Adipose tissue (tissue), 3 donors: ENCODE data around the gene TAGLN. TPM values are rescaled to one million over a fixed set of nuclear protein-coding genes. Genes with fewer than 3 reads are reported as not detected.

ENCODE experiments used
- H3K27ac ChIP-seq: one replicate; pipeline ENCODE4 v1.5.1; 2013; ENCODE audit warnings: low read depth, low read length
- WGBS, 3 donors: extraction: QIAGEN DNeasy Blood & Tissue Kit; methylation state at CpG; one replicate each; pipeline ENCODE4 v1.1.7; 2013; 5-methylcytosine and 5-hydroxymethylcytosine counted together
- polyA plus RNA-seq, 3 donors: library from polyadenylated mRNA; stranded (reverse); fragments of 200-250 nt; gene quantifications; one replicate each; pipeline ENCODE4 v1.2.3, GENCODE V29; 2013
- donor health status: healthy with polysubstance abuse.
- donor health status: Bipolar disorder and iron deficiency.
- donor health status: healthy.

Gene TAGLN
- polyA plus RNA-seq, 3 donors: 106 to 1,292 (median 1,213) TPM

- WGBS, 3 donors: 48 to 54% (median 52%) methylated on average over 7 of the region's 7 CpGs
- H3K27ac ChIP-seq: peak overlapping the region; percentile 45
These were observed 22.8 kb downstream of the TAGLN start for GRCh38 chr11:117221775-117222517.

DNA sequence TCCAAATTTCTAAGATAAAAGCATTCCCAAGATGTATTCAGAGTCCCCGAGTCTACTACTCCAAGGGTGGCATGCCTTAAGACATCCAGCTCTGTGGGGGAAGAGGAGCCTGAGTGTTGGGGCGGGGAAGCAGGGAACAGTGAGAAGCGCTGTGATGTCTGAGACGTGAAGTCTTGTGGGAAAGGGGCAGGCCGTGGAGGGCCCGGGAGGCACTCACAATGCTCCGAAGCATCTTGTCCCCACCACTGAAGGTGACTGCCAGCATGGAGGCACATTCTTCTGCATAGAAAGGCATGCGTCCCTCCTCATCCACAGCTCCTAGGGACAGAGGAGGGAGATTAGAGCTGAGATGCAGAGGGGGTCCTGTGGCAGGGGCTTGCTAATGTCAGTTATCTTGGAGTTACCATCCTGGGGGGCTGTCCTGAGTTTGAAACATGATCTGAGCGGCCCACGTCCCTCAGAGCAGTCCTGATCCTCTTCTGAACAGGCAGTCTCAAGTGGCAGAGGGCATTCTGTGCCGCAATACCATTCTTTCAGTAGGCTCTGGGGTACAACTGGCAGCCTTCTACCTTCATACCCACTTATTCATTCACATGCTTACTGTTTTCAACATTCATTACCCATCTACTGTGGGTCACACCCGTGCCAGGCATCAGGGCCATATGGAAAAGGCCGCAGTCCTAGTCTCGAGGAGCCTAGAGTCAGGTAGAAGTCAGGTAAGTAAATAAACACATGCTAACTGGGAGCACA, 24.0 kb downstream of the TAGLN start:
- WGBS, 3 donors: 94 to 97% (median 94%) methylated on average over 14 of the region's 14 CpGs
- H3K27ac ChIP-seq: no peak overlapping the region

- WGBS, 3 donors: 78 to 83% (median 83%) methylated on average over 17 of the region's 17 CpGs
- H3K27ac ChIP-seq: no peak overlapping the region
These were observed 24.8 kb downstream of the TAGLN start for GRCh38 chr11:117223741-117224689.

- no peak overlapping the region for H3K27ac ChIP-seq
These were observed 26.5 kb downstream of the TAGLN start for GRCh38 chr11:117225553-117226170.

DNA sequence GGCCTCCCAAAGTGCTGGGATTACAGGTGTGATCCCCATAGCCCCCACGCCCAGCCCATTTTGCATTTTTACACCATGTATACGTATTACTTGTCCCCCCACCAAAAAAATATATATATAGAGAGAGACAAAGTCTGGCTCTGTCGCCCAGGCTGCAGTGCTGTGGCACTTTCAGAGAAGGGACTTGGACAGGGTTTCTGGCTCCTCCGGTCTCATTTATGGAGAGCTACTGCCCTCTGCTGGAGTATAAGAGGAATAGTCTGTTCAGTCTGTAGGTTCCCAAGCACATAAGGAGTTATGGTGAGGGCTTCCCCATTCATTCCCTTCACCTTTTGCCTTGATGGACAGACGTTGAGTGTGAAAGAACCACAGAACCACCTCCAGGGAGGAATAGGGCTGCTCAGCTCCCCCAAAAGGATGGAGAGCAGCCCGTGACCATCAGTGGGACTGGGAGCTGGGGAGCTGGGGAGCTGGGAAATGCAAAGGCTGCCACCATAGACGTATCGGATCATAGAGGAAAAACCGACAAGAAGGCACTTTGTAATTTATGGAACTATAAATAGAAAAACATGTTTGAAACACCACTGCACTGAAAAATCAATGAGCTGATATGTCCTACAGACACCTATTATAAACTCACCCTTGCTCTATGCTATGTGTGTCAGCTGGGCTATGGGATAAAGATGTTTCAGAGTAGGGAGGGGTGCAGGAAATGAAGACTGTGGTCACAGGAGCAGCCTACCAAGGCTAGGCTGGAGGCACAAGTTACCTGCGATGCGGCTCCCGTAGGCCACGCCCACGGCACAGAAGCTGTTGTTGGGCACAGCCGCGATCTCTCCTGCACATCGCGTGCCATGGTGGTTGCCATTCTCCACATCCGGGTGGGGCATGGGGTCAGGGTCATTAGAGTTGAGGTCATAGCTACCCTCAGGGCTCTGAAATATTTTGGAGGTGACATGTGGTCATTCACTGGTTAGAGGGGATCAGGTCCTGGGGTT, 27.5 kb downstream of the TAGLN start:
- 62 to 70% (median 66%) methylated on average over 19 of the region's 19 CpGs for WGBS, 3 donors
- H3K27ac ChIP-seq: no peak overlapping the region

More at GRCh38 chr11:117225553-117226170, 26.5 kb downstream of the TAGLN start:
- WGBS, 3 donors: 92 to 94% (median 93%) methylated on average over 9 of the region's 9 CpGs

- no peak overlapping the region for H3K27ac ChIP-seq
- 93 to 94% (median 93%) methylated on average over 11 of the region's 11 CpGs for WGBS, 3 donors
These were observed 28.9 kb downstream of the TAGLN start for GRCh38 chr11:117228091-117228490.

GRCh38 chr11:117229411-117229810, 30.2 kb downstream of the TAGLN start:
- H3K27ac ChIP-seq: no peak overlapping the region
- WGBS, 3 donors: 94 to 96% (median 94%) methylated on average over 11 to 12 of the region's 12 CpGs

GRCh38 chr11:117229931-117230285, 30.7 kb downstream of the TAGLN start:
- H3K27ac ChIP-seq: no peak overlapping the region
- 79 to 89% (median 88%) methylated on average over 5 of the region's 5 CpGs for WGBS, 3 donors

DNA sequence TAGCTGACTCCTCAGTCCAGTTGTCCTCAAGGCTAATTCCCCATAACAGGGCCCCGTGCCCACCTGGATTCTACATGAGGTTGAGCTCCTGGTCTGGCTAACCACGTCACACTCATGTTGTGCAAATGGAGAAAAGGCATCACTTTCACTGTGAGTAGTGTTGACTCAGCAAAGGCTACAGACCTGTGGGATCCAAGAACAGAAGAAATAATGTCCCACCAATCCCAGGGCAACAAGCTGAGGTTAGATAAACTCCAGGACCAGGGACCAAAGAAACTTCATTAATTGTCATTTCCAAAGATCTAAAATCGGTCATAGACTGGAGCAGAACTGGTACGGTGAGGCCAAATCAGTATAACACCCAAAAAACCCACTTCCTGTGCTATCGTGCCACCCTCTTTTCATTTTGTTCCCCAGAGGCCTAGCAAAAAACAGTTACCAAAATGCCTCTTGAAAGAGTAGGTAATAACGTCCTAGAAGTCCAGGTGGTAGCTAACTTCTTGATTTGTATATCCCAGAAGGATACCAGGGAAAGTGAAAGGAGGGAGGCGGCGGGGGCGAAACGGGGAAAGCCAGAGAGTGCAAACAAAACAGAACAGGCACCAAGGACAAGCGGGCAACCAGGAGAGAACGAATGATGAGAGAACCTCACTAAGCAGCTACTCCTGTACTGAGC, 31.3 kb downstream of the TAGLN start:
- no peak overlapping the region for H3K27ac ChIP-seq
- 38 to 71% (median 70%) methylated on average over 12 of the region's 12 CpGs for WGBS, 3 donors

GRCh38 chr11:117230999-117231841, 32.0 kb downstream of the TAGLN start:
- WGBS, 3 donors: 5 to 10% (median 9%) methylated on average over 14 of the region's 14 CpGs
- no peak overlapping the region for H3K27ac ChIP-seq

DNA sequence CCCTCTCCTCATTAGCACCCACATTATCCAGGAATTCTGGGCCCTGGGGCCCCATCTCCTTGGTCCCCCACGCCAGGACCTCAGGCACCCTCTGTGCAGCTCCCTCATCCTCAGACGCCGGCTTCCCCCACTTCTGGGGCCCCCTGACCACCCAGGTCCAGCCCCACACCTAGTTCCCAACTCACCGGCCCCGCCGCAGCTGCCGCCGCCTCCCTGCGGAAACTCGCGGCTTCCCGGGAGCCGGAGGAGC, 32.6 kb downstream of the TAGLN start, which contains the start of gene PCSK7:
Gene PCSK7, minus strand, starts transcription at position 232 of the 250 bp plus-strand sequence. CDS start 2,229 bp downstream, outside the sequence.
- 0 to 1% (median 0%) methylated on average over 13 of the region's 13 CpGs for WGBS, 3 donors
- peak within 1 kb of the TSS; percentile 77 for H3K27ac ChIP-seq

DNA sequence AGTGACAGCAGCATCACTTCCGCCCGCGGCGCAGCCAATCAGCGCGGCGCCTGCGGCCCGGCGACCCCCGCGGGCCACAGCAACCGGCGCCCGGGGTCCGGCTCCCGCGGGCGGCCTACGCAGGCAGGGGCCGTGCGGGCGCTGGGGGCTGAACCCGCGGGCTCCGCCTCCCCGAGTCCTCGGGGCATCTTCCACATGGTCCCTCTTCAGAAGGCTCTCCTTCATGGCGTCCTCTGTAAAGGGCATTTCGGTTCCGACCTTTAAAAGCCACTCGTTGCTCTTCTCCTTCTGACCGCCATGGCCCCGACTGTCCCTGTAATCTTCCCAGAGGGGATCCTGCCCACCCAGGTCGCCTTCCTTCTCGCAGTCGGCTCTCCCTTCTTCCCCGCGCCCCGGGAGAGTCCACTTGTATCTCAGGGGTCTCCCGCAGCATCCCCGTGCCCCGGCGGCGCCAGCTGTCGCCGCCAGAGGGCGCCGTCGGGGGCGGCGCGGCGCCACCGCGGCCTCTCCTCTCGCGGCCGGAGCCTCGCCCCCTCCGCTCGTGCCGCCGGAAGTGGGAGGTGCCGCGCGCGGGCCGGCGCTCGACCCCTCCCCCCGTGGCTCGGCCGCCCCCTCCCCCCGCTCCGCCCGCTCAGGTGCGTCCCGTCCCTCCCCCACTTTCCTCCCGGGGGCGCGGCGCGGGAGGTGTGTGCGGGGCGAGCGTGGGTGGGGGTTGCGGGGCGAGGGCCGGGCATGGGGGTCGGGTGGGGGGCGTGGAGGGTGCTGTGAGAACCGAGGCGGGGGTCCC, 33.1 kb downstream of the TAGLN start, which contains the start of gene RNF214:
Gene RNF214, plus strand, starts transcription at position 580 of the 787 bp plus-strand sequence. CDS start 1,602 bp downstream, outside the sequence.
- peak within 1 kb of the TSS; percentile 77 for H3K27ac ChIP-seq
- WGBS, 3 donors: 0% methylated on average over 61 to 92 of the region's 94 CpGs

DNA sequence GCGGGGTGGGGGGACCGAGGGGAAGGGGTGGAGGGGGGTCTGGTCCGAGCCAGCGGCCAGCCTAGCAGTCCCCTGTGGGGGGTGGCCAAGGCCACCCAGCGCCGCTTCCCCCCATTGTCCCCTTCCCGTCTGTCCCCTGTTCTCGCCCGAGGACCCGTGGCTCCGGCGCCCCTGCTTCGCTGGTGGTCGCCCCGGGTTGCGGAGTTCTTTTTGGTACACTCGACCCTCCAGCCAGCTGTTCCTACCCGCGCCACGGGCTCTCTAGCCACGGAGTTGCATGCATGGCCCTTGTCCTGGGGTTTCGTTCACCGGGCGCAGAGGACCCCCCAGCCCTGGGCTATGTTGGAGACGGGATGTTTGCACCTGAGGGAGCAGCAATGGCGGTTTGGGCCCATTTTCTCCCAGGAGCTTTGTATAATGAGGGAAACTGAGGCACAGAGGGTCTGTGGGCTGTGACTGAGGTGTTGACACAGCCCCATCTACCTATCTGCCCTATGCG, 33.8 kb downstream of the TAGLN start:
- 1 to 3% (median 2%) methylated on average over 20 to 27 of the region's 27 CpGs for WGBS, 3 donors
- H3K27ac ChIP-seq: no peak overlapping the region

- 95 to 98% (median 95%) methylated on average over 5 of the region's 5 CpGs for WGBS, 3 donors
- H3K27ac ChIP-seq: no peak overlapping the region
These were observed 39.1 kb downstream of the TAGLN start for GRCh38 chr11:117238221-117238620.

DNA sequence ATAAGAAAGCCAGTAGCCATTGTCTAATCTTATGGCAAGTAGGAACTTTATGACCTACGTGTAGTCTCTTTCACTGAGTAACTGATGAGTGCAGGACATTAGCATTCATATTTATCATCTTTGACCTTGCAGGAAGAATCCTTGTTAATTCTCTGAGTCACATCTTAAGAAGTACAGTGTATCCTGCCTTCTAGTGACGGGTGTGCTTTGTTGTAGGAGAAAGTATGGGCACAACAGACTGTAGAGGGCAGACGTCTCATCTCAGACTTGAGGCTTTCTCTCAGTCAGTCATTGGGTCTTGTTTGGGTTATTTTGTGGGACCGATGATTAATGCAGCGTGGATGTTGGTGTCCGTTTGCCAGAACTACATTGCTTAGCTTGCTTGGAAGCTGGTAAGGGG, 40.1 kb downstream of the TAGLN start:
- H3K27ac ChIP-seq: no peak overlapping the region
- 75 to 86% (median 85%) methylated on average over 6 of the region's 6 CpGs for WGBS, 3 donors
